SU-DHL-6 (cell line): ENCODE data around the gene AIFM1.

Experiments
- EZH2phosphoT487 ChIP-seq: fragments of 200-600 bp; sonication (generic), shearing (Covaris generic); conservative IDR thresholded peaks from 2 replicates; pipeline ENCODE4 v1.6.1; 2018; ENCODE audit warnings: mild to moderate bottlenecking, antibody characterized with exemption, low read length, moderate library complexity, mixed read lengths
- TF ChIP-seq, protein P1 (sequence below): fragments of 200-600 bp; sonication (generic); IDR thresholded peaks from one replicate; pipeline ENCODE4 v1.5.1; 2017; ENCODE audit warnings: antibody characterized with exemption, mild to moderate bottlenecking, low read length, moderate library complexity; ENCODE audit not compliant: insufficient read depth, poor library complexity, severe bottlenecking

DNA sequence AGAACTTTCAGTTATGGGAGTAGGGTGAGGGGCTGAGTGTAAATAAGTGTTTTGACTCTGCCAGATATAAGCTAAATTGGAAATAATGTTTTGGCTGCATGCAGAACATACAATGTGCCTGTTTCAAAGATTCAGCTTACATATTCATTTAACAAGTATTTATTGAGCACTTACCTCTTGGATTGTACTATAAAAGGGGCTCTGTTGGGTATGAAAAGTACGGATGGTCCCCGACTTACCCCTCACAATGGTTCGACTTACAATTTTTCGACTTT is 799 bp upstream of the AIFM1 start:
- TF ChIP-seq, protein P1, sequence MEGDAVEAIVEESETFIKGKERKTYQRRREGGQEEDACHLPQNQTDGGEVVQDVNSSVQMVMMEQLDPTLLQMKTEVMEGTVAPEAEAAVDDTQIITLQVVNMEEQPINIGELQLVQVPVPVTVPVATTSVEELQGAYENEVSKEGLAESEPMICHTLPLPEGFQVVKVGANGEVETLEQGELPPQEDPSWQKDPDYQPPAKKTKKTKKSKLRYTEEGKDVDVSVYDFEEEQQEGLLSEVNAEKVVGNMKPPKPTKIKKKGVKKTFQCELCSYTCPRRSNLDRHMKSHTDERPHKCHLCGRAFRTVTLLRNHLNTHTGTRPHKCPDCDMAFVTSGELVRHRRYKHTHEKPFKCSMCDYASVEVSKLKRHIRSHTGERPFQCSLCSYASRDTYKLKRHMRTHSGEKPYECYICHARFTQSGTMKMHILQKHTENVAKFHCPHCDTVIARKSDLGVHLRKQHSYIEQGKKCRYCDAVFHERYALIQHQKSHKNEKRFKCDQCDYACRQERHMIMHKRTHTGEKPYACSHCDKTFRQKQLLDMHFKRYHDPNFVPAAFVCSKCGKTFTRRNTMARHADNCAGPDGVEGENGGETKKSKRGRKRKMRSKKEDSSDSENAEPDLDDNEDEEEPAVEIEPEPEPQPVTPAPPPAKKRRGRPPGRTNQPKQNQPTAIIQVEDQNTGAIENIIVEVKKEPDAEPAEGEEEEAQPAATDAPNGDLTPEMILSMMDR: no peak
- TF ChIP-seq EZH2phosphoT487: no peak
